Measurements from ENCODE around the gene TLCD1. TPM values are rescaled to one million over a fixed set of nuclear protein-coding genes. Genes with fewer than 3 reads are reported as not detected.

The TLCD1 gene
- total and polyA plus RNA-seq, 4 experiments from 2014 or later = 0.52 to 2.2 (median 1.0) TPM; not detected in 1

DNA sequence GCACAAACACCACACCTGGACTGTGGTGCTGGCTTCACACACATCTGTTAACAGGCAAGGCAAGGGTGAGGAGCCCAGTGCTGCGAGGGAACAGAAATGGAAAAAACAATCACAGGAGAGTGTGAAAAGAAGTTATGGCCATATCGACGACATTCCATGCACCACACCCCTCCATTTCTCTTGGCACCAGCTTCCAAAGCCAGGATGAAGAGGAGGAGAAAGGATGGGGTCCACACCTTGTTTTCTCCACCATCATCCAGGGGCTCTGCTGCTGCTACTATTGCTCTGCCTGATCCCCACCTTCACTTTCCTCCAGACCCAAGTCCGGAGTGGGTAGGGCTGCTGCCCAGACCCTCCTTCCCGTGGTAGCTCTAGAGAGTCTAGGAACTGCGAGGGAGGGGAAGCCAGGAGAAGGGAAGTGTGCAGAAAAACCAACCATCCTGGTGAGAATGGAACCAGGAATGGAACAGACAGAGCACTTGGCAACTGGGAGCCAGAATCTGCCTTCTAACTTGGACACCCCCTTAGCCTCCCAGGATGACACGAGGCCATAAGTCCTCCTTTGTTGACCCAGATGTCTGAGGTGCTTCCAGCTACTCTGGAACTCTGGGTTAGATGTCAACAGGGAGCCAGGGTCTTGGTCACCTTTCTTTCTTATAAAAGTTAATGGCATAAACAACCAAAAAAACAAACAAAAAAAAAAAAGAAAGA is 13.2 kb downstream of the TLCD1 start:
- H3K36me3 Mint-ChIP-seq = peaks cover 3 to 4% of the 10 kb centered on the region in 2 donors
- H3K4me3 Mint-ChIP-seq = peak overlapping the region; percentile 91 to 95 (median 94)
- no peak for DNase-seq
- ChIA-PET POLR2A (ENCODE audit: partially characterized antibody) (interaction anchor here (0.8 to 7.3 kb wide), 10 partner anchors 8 to 239 kb away, joined by 3 to 93 read pairs (median 13); partner anchors contain the start of genes DHRS13, NEK8, PHF12 and PIGS), CTCF (ENCODE audit: partially characterized antibody) (interaction anchor here (1.1 to 3.5 kb wide), 3 partner anchors 7 to 68 kb away, joined by 3 to 22 read pairs (median 9); partner anchors contain the start of genes BLTP2, NEK8, RPL23A and TLCD1)
- Histone ChIP-seq H3K36me3 (ENCODE audit: insufficient read depth, low read length) (no peaks in the 10 kb centered on the region), H3K4me3 (ENCODE audit: low read length in 2 of 2) (no peak overlapping the region), H3K27me3 (ENCODE audit: insufficient read depth, low read length) (peaks cover 11% of the 10 kb centered on the region), H3K4me1 (ENCODE audit: insufficient read depth, low read length) (peaks cover 20% of the 10 kb centered on the region), H3K9me3 (ENCODE audit: control insufficient read depth in 1 of 2, low read length in 2 of 2) (no peaks in the 10 kb centered on the region), H3K27ac (ENCODE audit: low read depth, low read length) (peak overlapping the region; percentile 85)
- H3K4me1 Mint-ChIP-seq = peaks cover 10 to 22% (median 16%) of the 10 kb centered on the region in 4 donors
- H3K9me3 Mint-ChIP-seq = peaks cover 0 to 2% (median 0%) of the 10 kb centered on the region in 8 donors
- intact Hi-C loops (cut with micrococcal nuclease) = no loop called here
- H3K27me3 Mint-ChIP-seq = peaks cover 7 to 14% of the 10 kb centered on the region in 2 donors
- peak overlapping the region; percentile 87 to 97 (median 96) for H3K27ac Mint-ChIP-seq

DNA sequence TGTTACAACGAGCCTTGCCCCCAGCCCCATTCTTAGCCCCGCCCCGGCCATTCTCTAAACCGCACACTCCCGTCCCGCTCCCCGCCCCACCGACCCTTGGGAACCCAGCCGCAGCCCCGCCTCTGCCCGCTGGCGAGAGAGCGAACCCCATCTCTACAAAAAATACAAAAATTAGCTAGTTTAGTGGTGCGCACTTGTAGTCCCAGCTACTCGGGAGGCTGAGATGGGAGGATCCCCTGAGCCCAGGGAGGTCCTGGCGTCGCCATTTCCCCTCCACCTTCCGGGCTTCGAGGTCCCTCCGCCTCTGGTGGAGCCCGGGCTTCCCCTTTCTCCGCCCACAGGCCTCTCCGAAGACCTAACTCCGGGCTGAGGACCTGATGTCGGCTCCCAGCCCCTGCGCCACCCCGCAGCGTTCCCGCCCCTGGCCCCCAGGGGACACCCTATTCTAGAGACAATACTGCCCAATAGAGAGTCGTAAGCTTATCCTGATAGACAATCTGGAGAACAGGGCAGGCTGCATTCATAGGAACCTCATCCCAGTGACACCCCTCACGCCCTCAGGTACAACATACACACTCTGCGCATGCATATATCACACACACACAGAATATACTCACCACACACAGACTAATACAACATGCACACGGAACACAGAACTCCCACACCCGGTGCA is 13.9 kb downstream of the TLCD1 start:
- H3K4me3 Mint-ChIP-seq = peak overlapping the region; percentile 91 to 95 (median 94)
- peaks cover 16% of the 10 kb centered on the region for H3K4me1 ChIP-seq (ENCODE audit: insufficient read depth, low read length)
- H3K27ac ChIP-seq (ENCODE audit: low read depth, low read length) = peak overlapping the region; percentile 85
- H3K9me3 ChIP-seq (ENCODE audit: control insufficient read depth in 1 of 2, low read length in 2 of 2) = no peaks in the 10 kb centered on the region
- peaks cover 13 to 28% (median 19%) of the 10 kb centered on the region in 4 donors for H3K4me1 Mint-ChIP-seq
- H3K27ac Mint-ChIP-seq = peak overlapping the region; percentile 92 to 97 (median 96)
- intact Hi-C loops (cut with micrococcal nuclease) = no loop called here
- H3K36me3 ChIP-seq (ENCODE audit: insufficient read depth, low read length) = no peaks in the 10 kb centered on the region
- H3K36me3 Mint-ChIP-seq = peaks cover 3 to 4% of the 10 kb centered on the region in 2 donors
- peaks cover 11% of the 10 kb centered on the region for H3K27me3 ChIP-seq (ENCODE audit: insufficient read depth, low read length)
- ChIA-PET CTCF (ENCODE audit: partially characterized antibody) (interaction anchor here (1.1 to 3.5 kb wide), 7 partner anchors 8 to 377 kb away, joined by 3 to 22 read pairs (median 8); partner anchors contain the start of genes IFT20, NEK8, RPL23A and TLCD1), POLR2A (ENCODE audit: partially characterized antibody) (interaction anchor here (0.8 to 7.3 kb wide), 15 partner anchors 9 to 240 kb away, joined by 3 to 93 read pairs (median 10); partner anchors contain the start of genes BLTP2, DHRS13, NEK8 and PHF12)
- peak overlapping the region; percentile 63 to 69 for H3K4me3 ChIP-seq (ENCODE audit: low read length in 2 of 2)
- peak; percentile 51 to 79 (median 60) for DNase-seq
- peaks cover 6 to 14% of the 10 kb centered on the region in 2 donors for H3K27me3 Mint-ChIP-seq
- H3K9me3 Mint-ChIP-seq = peaks cover 0 to 2% (median 0%) of the 10 kb centered on the region in 8 donors

- Histone ChIP-seq H3K27me3 (ENCODE audit: insufficient read depth, low read length) (peaks cover 10% of the 10 kb centered on the region), H3K9me3 (ENCODE audit: control insufficient read depth in 1 of 2, low read length in 2 of 2) (no peaks in the 10 kb centered on the region), H3K4me3 (ENCODE audit: low read length in 2 of 2) (peak within 1 kb of the TSS; percentile 63 to 69), H3K27ac (ENCODE audit: low read depth, low read length) (peak within 1 kb of the TSS; percentile 85), H3K4me1 (ENCODE audit: insufficient read depth, low read length) (peaks cover 13% of the 10 kb centered on the region), H3K36me3 (ENCODE audit: insufficient read depth, low read length) (no peaks in the 10 kb centered on the region)
- peak within 1 kb of the TSS; percentile 92 to 97 (median 96) for H3K27ac Mint-ChIP-seq
- POLR2A ChIA-PET (ENCODE audit: partially characterized antibody) = interaction anchor here (0.8 to 7.3 kb wide), 18 partner anchors 10 to 241 kb away, joined by 3 to 93 read pairs (median 7); partner anchors contain the start of genes BLTP2, DHRS13, FLOT2 and NEK8
- intact Hi-C loops (cut with micrococcal nuclease) = loop anchor here (1.0 to 2.0 kb wide), 2 partner anchors 8 to 49 kb away; partner anchors contain the start of genes RPL23A and SUPT6H
- H3K9me3 Mint-ChIP-seq = peaks cover 0 to 2% (median 0%) of the 10 kb centered on the region in 8 donors
- peaks cover 13 to 30% (median 19%) of the 10 kb centered on the region in 4 donors for H3K4me1 Mint-ChIP-seq
- H3K27me3 Mint-ChIP-seq = peaks cover 6 to 14% of the 10 kb centered on the region in 2 donors
- peaks cover 3 to 4% of the 10 kb centered on the region in 2 donors for H3K36me3 Mint-ChIP-seq
- CTCF ChIA-PET (ENCODE audit: partially characterized antibody) = interaction anchor here (1.1 to 3.5 kb wide), 8 partner anchors 8 to 376 kb away, joined by 3 to 22 read pairs (median 6); partner anchors contain the start of genes IFT20, NEK8, RPL23A and TLCD1
- DNase-seq = peak in 1 of 5 donors; percentile 53
- peak within 1 kb of the TSS; percentile 91 to 95 (median 94) for H3K4me3 Mint-ChIP-seq
Measured at GRCh38 chr17:28711723-28712031, 14.4 kb downstream of the TLCD1 start, which contains the start of gene PROCA1. PROCA1 (minus strand) TSS chr17:28711888; CDS start chr17:28711660, 228 bp downstream.

GRCh38 chr17:28710861-28711722 is 14.9 kb downstream of the TLCD1 start:
- no peaks in the 10 kb centered on the region for H3K9me3 ChIP-seq (ENCODE audit: control insufficient read depth in 1 of 2, low read length in 2 of 2)
- intact Hi-C loops (cut with micrococcal nuclease) = loop anchor here (1.0 to 2.0 kb wide), 2 partner anchors 8 to 48 kb away; partner anchors contain the start of genes RPL23A and SUPT6H
- Mint-ChIP-seq H3K4me3 (peak overlapping the region; percentile 91 to 95 (median 94)), H3K27me3 (peaks cover 4 to 11% of the 10 kb centered on the region in 2 donors), H3K27ac (peak overlapping the region; percentile 92 to 97 (median 96)), H3K36me3 (peaks cover 4% of the 10 kb centered on the region in 2 donors), H3K4me1 (peaks cover 13 to 30% (median 20%) of the 10 kb centered on the region in 4 donors), H3K9me3 (peaks cover 0 to 2% (median 0%) of the 10 kb centered on the region in 8 donors)
- DNase-seq = peak; percentile 85 to 88 (median 87)
- peak overlapping the region; percentile 63 to 69 for H3K4me3 ChIP-seq (ENCODE audit: low read length in 2 of 2)
- peaks cover 7% of the 10 kb centered on the region for H3K27me3 ChIP-seq (ENCODE audit: insufficient read depth, low read length)
- peaks cover 13% of the 10 kb centered on the region for H3K4me1 ChIP-seq (ENCODE audit: insufficient read depth, low read length)
- CTCF ChIA-PET (ENCODE audit: partially characterized antibody) = interaction anchor here (1.1 to 3.5 kb wide), 8 partner anchors 9 to 376 kb away, joined by 3 to 22 read pairs (median 6); partner anchors contain the start of genes IFT20, NEK8, RPL23A and TLCD1
- no peaks in the 10 kb centered on the region for H3K36me3 ChIP-seq (ENCODE audit: insufficient read depth, low read length)
- POLR2A ChIA-PET (ENCODE audit: partially characterized antibody) = interaction anchor here (0.6 to 7.3 kb wide), 20 partner anchors 9 to 241 kb away, joined by 3 to 93 read pairs (median 6); partner anchors contain the start of genes BLTP2, FLOT2, NEK8 and PHF12
- peak overlapping the region; percentile 85 for H3K27ac ChIP-seq (ENCODE audit: low read depth, low read length)

DNA sequence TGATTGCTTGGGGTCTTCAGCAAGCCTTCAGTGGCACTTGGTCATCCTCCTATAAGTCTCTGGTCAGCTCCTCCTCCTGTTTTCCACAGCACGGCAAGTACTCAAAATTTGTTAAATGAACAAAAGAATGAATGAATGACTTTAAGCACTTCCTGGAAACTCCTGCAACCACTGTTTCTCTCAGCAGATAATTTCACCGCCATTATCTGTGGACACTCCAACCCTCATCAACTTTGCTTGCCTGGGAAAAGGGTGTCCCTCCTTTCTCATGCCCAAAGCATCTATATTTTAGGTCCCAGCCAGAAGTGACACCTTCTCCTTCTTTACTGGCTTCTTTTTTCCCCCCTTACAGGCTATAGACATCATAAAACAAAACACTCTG is 18.7 kb downstream of the TLCD1 start:
- DNase-seq = no peak
- Mint-ChIP-seq H3K36me3 (peaks cover 14 to 22% of the 10 kb centered on the region in 2 donors), H3K27ac (peak overlapping the region in 5 of 7 donors; percentile 41 to 85 (median 57)), H3K27me3 (no peaks in the 10 kb centered on the region), H3K4me3 (peak overlapping the region in 1 of 8 donors; percentile 17), H3K4me1 (peaks cover 7 to 24% (median 16%) of the 10 kb centered on the region in 4 donors), H3K9me3 (peaks cover 0 to 2% (median 0%) of the 10 kb centered on the region in 8 donors)
- Histone ChIP-seq H3K9me3 (ENCODE audit: control insufficient read depth in 1 of 2, low read length in 2 of 2) (no peaks in the 10 kb centered on the region), H3K4me3 (ENCODE audit: low read length in 2 of 2) (no peak overlapping the region), H3K36me3 (ENCODE audit: insufficient read depth, low read length) (peaks cover 11% of the 10 kb centered on the region), H3K4me1 (ENCODE audit: insufficient read depth, low read length) (peaks cover 9% of the 10 kb centered on the region), H3K27ac (ENCODE audit: low read depth, low read length) (no peak overlapping the region), H3K27me3 (ENCODE audit: insufficient read depth, low read length) (no peaks in the 10 kb centered on the region)
- intact Hi-C loops (cut with micrococcal nuclease) = no loop called here
- ChIA-PET POLR2A (ENCODE audit: partially characterized antibody) (interaction anchor here (7.3 kb wide), 1 partner anchor 14 kb away, joined by 93 read pairs; the partner anchor contains the start of gene RPL23A), CTCF (ENCODE audit: partially characterized antibody) (interaction anchor here (1.0 to 1.2 kb wide), 2 partner anchors 12 to 13 kb away, joined by 3 to 5 read pairs; partner anchors contain the start of gene RPL23A)
